Loucy (cell line): Measurements from ENCODE around the gene DAGLB.

Source experiments
- H2AFZ ChIP-seq: fragments of 200-600 bp; sonication (generic); 2 replicates; pipeline ENCODE4 v1.6.0; 2016; ENCODE audit warnings: antibody characterized with exemption, mild to moderate bottlenecking, low read length, moderate library complexity
- H3F3A ChIP-seq: fragments of 200-600 bp; 2 replicates; pipeline ENCODE4 v1.6.0; 2016; ENCODE audit warnings: antibody characterized with exemption, low read depth, mild to moderate bottlenecking
- H3K27me3 ChIP-seq: fragments of 200-600 bp; sonication (generic); 2 replicates; pipeline ENCODE4 v1.6.1; 2014; ENCODE audit warnings: low read length, mild to moderate bottlenecking; ENCODE audit not compliant: insufficient read depth, poor library complexity, severe bottlenecking
- H3K36me3 ChIP-seq: fragments of 200-600 bp; sonication (generic); 2 replicates; pipeline ENCODE4 v1.6.1; 2016; ENCODE audit warnings: low read length; ENCODE audit not compliant: insufficient read depth
- H3K4me1 ChIP-seq: fragments of 200-600 bp; sonication (generic); 2 replicates; pipeline ENCODE4 v1.5.1; 2014; ENCODE audit warnings: low read length, mild to moderate bottlenecking; ENCODE audit not compliant: insufficient read depth, poor library complexity, severe bottlenecking
- H3K4me2 ChIP-seq: fragments of 200-600 bp; sonication (generic); 2 replicates; pipeline ENCODE4 v1.6.0; 2014; ENCODE audit warnings: antibody characterized with exemption, low read length, low read depth, mild to moderate bottlenecking; ENCODE audit not compliant: poor library complexity, severe bottlenecking
- H3K4me3 ChIP-seq: fragments of 200-600 bp; sonication (generic); 2 replicates; pipeline ENCODE4 v1.5.1; 2014; ENCODE audit warnings: low read length, mild to moderate bottlenecking, mixed read lengths; ENCODE audit not compliant: poor library complexity, severe bottlenecking
- H3K79me2 ChIP-seq: fragments of 200-600 bp; sonication (generic); 2 replicates; pipeline ENCODE4 v1.6.1; 2014; ENCODE audit warnings: low read length; ENCODE audit not compliant: insufficient read depth
- H3K9ac ChIP-seq: fragments of 200-600 bp; sonication (generic); 2 replicates; pipeline ENCODE4 v1.6.0; 2014; ENCODE audit warnings: mild to moderate bottlenecking, low read depth, low read length, moderate library complexity; ENCODE audit not compliant: poor library complexity, severe bottlenecking
- H3K9me2 ChIP-seq: fragments of 200-600 bp; sonication (generic); replicated peaks from 2 replicates; pipeline ENCODE4 v1.6.1; 2016; ENCODE audit warnings: low read depth, low read length, mixed read lengths
- H3K9me3 ChIP-seq: fragments of 200-600 bp; sonication (generic); 2 replicates; pipeline ENCODE4 v1.6.1; 2014; ENCODE audit warnings: mild to moderate bottlenecking, antibody characterized with exemption, low read length, low read depth; ENCODE audit not compliant: insufficient read depth
- H4K20me1 ChIP-seq: fragments of 200-600 bp; sonication (generic); 2 replicates; pipeline ENCODE4 v1.6.0; 2014; ENCODE audit warnings: antibody characterized with exemption, low read length, mild to moderate bottlenecking; ENCODE audit not compliant: insufficient read depth, poor library complexity, severe bottlenecking
- CTCF ChIP-seq: fragments of 200-600 bp; sonication (generic); conservative IDR thresholded peaks from 2 replicates; pipeline ENCODE4 v1.5.1; 2014; ENCODE audit warnings: mild to moderate bottlenecking, antibody characterized with exemption, low read length
- EZH2phosphoT487 ChIP-seq: fragments of 200-600 bp; IDR thresholded peaks from 2 replicates; pipeline ENCODE4 v1.6.1; 2018; ENCODE audit warnings: antibody characterized with exemption, mild to moderate bottlenecking, moderate library complexity, borderline replicate concordance

The DAGLB gene

GRCh38 chr7:6425948-6426347 is 21.8 kb downstream of the DAGLB start:
- H2AFZ ChIP-seq: no peak overlapping the region
- H3K9ac ChIP-seq: no peak overlapping the region
- H3K4me2 ChIP-seq: no peak overlapping the region
- H3K36me3 ChIP-seq: peaks cover 38% of the 10 kb centered on the region; the same call in 1 of the 2 replicates
- no peaks in the 10 kb centered on the region for H3F3A ChIP-seq
- TF ChIP-seq EZH2phosphoT487: no peak
- no peaks in the 10 kb centered on the region for H3K9me3 ChIP-seq
- no peak overlapping the region for H3K4me3 ChIP-seq
- H3K79me2 ChIP-seq: no peaks in the 10 kb centered on the region
- H4K20me1 ChIP-seq: no peaks in the 10 kb centered on the region
- H3K4me1 ChIP-seq: no peaks in the 10 kb centered on the region
- no peaks in the 10 kb centered on the region for H3K27me3 ChIP-seq
- H3K9me2 ChIP-seq: no peaks in the 10 kb centered on the region

- TF ChIP-seq CTCF: no peak
- Histone ChIP-seq H3K4me3 (no peak overlapping the region), H3K4me2 (no peak overlapping the region), H3F3A (no peaks in the 10 kb centered on the region), H3K36me3 (peaks cover 34% of the 10 kb centered on the region; the same call in 1 of the 2 replicates), H3K4me1 (no peaks in the 10 kb centered on the region), H3K79me2 (no peaks in the 10 kb centered on the region), H2AFZ (no peak overlapping the region), H3K9me2 (no peaks in the 10 kb centered on the region), H3K9ac (no peak overlapping the region), H3K9me3 (no peaks in the 10 kb centered on the region), H4K20me1 (no peaks in the 10 kb centered on the region), H3K27me3 (no peaks in the 10 kb centered on the region)
These were observed 23.6 kb downstream of the DAGLB start for GRCh38 chr7:6423942-6424701.

- Histone ChIP-seq H2AFZ (no peak overlapping the region), H3F3A (no peaks in the 10 kb centered on the region), H3K9ac (no peak overlapping the region), H4K20me1 (no peaks in the 10 kb centered on the region), H3K9me2 (no peaks in the 10 kb centered on the region), H3K36me3 (peaks cover 29% of the 10 kb centered on the region; the same call in 1 of the 2 replicates), H3K4me3 (no peak overlapping the region), H3K27me3 (no peaks in the 10 kb centered on the region), H3K4me1 (no peaks in the 10 kb centered on the region), H3K4me2 (no peak overlapping the region), H3K9me3 (no peaks in the 10 kb centered on the region), H3K79me2 (no peaks in the 10 kb centered on the region)
- TF ChIP-seq CTCF: no peak
- no peak for TF ChIP-seq EZH2phosphoT487
These were observed 24.7 kb downstream of the DAGLB start for GRCh38 chr7:6422926-6423632.
